Smooth muscle cell (in vitro differentiated cells): Measurements from ENCODE around the gene CACNA2D1. TPM values are rescaled to one million over a fixed set of nuclear protein-coding genes. Genes with fewer than 3 reads are reported as not detected.

Experiments used
- DNase-seq: peaks from one replicate; lab custom pipeline; 2025; ENCODE audit not compliant: unreplicated experiment; lab: John Stamatoyannopoulos, UW
- H2AFZ ChIP-seq: fragments of 200-600 bp; sonication (generic); 2 replicates; pipeline ENCODE4 v1.6.0; 2016; ENCODE audit warnings: antibody characterized with exemption, low read depth, mild to moderate bottlenecking
- H3F3A ChIP-seq: fragments of 200-600 bp; sonication (generic); 2 replicates; pipeline ENCODE4 v1.6.0; 2017; ENCODE audit warnings: antibody characterized with exemption, low read depth
- H3K27ac ChIP-seq: fragments of 200-600 bp; sonication (generic); 2 replicates; pipeline ENCODE4 v1.5.1; 2016; ENCODE audit warnings: low read depth, mild to moderate bottlenecking
- H3K27me3 ChIP-seq: fragments of 200-600 bp; sonication (generic); 2 replicates; pipeline ENCODE4 v1.6.1; 2016; ENCODE audit warnings: low read depth, mild to moderate bottlenecking
- H3K36me3 ChIP-seq: fragments of 200-600 bp; sonication (generic); 2 replicates; pipeline ENCODE4 v1.5.1; 2016; ENCODE audit warnings: low read depth
- H3K4me1 ChIP-seq: fragments of 200-600 bp; sonication (generic); 2 replicates; pipeline ENCODE4 v1.5.1; 2016; ENCODE audit warnings: low read depth
- H3K4me2 ChIP-seq: fragments of 200-600 bp; sonication (generic); 2 replicates; pipeline ENCODE4 v1.6.0; 2016; ENCODE audit warnings: mild to moderate bottlenecking
- H3K4me3 ChIP-seq: fragments of 200-600 bp; sonication (generic); 2 replicates; pipeline ENCODE4 v1.5.1; 2016; ENCODE audit warnings: mild to moderate bottlenecking
- H3K79me2 ChIP-seq: fragments of 200-600 bp; sonication (generic); 2 replicates; pipeline ENCODE4 v1.6.0; 2016; ENCODE audit warnings: low read depth, mild to moderate bottlenecking
- H3K9ac ChIP-seq: fragments of 200-600 bp; sonication (generic); 2 replicates; pipeline ENCODE4 v1.6.0; 2016; ENCODE audit warnings: low read depth
- H3K9me3 ChIP-seq: fragments of 200-600 bp; sonication (generic); replicated peaks from 2 replicates; pipeline ENCODE4 v1.5.1; 2016; ENCODE audit warnings: low read depth
- H4K20me1 ChIP-seq: fragments of 200-600 bp; sonication (generic); 2 replicates; pipeline ENCODE4 v1.6.0; 2016; ENCODE audit warnings: low read depth
- CTCF ChIP-seq: fragments of 200-600 bp; sonication (generic); IDR thresholded peaks from 2 replicates; pipeline ENCODE4 v1.5.1; 2017; ENCODE audit warnings: borderline replicate concordance, mild to moderate bottlenecking, antibody characterized with exemption; ENCODE audit not compliant: insufficient read depth, poor library complexity, severe bottlenecking
- WGBS: methylation state at CpG from one replicate; pipeline ENCODE4 v1.1.7; 2016; ENCODE audit warnings: low lambda C conversion rate; 5-methylcytosine and 5-hydroxymethylcytosine counted together
- polyA plus RNA-seq: library from polyadenylated mRNA; unstranded; fragments of >200 nt; fragmentation: Nextera tagmentation; extraction: Ambion mirVana; gene quantifications from 2 replicates; pipeline ENCODE4 v1.2.1, GENCODE V29; 2016
- total RNA-seq: library from RNA; depleted of rRNA; stranded (reverse); fragments of >200 nt; gene quantifications from 2 replicates; pipeline ENCODE4 v1.2.3, GENCODE V29; 2014

CACNA2D1 gene
- total and polyA plus RNA-seq, 2 experiments from 2014 or later, result 4.1 to 39.3 TPM

DNA sequence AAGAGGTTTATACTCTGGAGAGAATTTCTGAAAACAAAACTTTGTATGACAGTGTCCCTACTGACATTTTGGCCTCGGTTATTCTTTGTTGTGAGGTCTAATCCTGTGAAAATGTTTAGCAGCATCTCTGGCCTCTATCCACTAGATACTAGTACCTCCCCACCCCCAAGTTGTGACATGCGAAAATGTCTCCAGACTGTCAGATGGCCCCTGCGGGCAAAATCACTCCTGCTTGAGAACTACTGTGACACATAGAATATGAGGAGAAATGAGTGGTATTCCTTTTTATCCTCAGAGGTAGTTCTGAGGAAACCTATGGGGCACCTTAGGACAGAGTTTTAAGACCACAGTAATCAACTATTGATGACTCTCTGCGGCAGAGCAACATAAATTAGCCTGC is 358.5 kb downstream of the CACNA2D1 start:
- no peak overlapping the region for H3K9ac ChIP-seq
- H3K36me3 ChIP-seq, result no peaks in the 10 kb centered on the region
- no peaks in the 10 kb centered on the region for H4K20me1 ChIP-seq
- no peak overlapping the region for H3K4me3 ChIP-seq
- no peak overlapping the region for H2AFZ ChIP-seq
- H3K9me3 ChIP-seq, result no peaks in the 10 kb centered on the region
- no peak for DNase-seq
- no peaks in the 10 kb centered on the region for H3K4me1 ChIP-seq
- no peak for TF ChIP-seq CTCF
- no peaks in the 10 kb centered on the region for H3F3A ChIP-seq
- H3K4me2 ChIP-seq, result no peak overlapping the region
- 86% methylated on average over 4 of the region's 4 CpGs for WGBS
- no peak overlapping the region for H3K27ac ChIP-seq
- no peaks in the 10 kb centered on the region for H3K27me3 ChIP-seq
- H3K79me2 ChIP-seq, result no peaks in the 10 kb centered on the region

GRCh38 chr7:82081644-82082224 is 361.8 kb downstream of the CACNA2D1 start:
- H4K20me1 ChIP-seq, result no peaks in the 10 kb centered on the region
- no peak for DNase-seq
- H2AFZ ChIP-seq, result no peak overlapping the region
- no peaks in the 10 kb centered on the region for H3K36me3 ChIP-seq
- no peak overlapping the region for H3K4me2 ChIP-seq
- no peak overlapping the region for H3K27ac ChIP-seq
- no peaks in the 10 kb centered on the region for H3K4me1 ChIP-seq
- no peaks in the 10 kb centered on the region for H3K27me3 ChIP-seq
- no peaks in the 10 kb centered on the region for H3F3A ChIP-seq
- WGBS, result 96% methylated on average over 12 of the region's 12 CpGs
- TF ChIP-seq CTCF, result no peak
- H3K9ac ChIP-seq, result no peak overlapping the region
- no peaks in the 10 kb centered on the region for H3K9me3 ChIP-seq
- no peak overlapping the region for H3K4me3 ChIP-seq
- H3K79me2 ChIP-seq, result no peaks in the 10 kb centered on the region

DNA sequence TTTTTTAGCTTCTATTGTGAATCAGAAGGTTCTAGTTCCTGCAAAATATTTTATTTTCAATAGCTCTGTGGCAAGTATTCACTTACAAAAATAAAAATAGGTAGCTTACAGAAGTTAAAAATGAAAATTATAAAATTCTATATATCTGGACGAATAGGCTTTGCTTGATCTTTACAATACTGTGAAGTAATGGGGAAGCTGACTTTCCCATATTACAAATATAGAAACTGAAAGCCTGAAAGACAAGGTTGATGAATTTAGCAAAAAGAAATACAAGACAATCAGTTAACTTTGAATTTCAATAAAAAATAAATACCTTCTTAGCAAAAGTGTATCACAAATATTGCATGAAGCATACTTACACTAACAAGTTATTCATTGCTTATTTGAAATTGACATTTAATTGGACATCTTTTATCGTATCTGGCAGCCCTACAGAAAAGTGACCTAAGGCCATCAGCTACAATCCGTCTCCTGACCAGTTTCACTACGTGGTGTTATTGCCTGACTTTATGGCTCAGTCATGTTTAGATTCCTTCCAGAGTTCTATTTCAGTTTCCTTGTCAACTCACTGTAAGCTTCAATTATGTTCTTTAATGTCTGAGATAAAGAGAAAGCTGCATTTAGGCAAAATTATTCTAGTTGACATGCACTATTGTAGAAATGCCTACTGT is 363.2 kb downstream of the CACNA2D1 start:
- Histone ChIP-seq H3K4me3 (no peak overlapping the region), H2AFZ (no peak overlapping the region), H3F3A (no peaks in the 10 kb centered on the region), H3K4me2 (no peak overlapping the region), H4K20me1 (no peaks in the 10 kb centered on the region), H3K27ac (no peak overlapping the region), H3K79me2 (no peaks in the 10 kb centered on the region), H3K27me3 (no peaks in the 10 kb centered on the region), H3K9ac (no peak overlapping the region), H3K36me3 (no peaks in the 10 kb centered on the region), H3K9me3 (no peaks in the 10 kb centered on the region), H3K4me1 (no peaks in the 10 kb centered on the region)
- WGBS, result 67% methylated on average over 4 of the region's 4 CpGs
- DNase-seq, result no peak
- no peak for TF ChIP-seq CTCF

- no peaks in the 10 kb centered on the region for H3F3A ChIP-seq
- no peak overlapping the region for H3K4me3 ChIP-seq
- no peaks in the 10 kb centered on the region for H3K79me2 ChIP-seq
- TF ChIP-seq CTCF, result no peak
- H3K36me3 ChIP-seq, result no peaks in the 10 kb centered on the region
- no peak overlapping the region for H3K27ac ChIP-seq
- no peak for DNase-seq
- no peaks in the 10 kb centered on the region for H4K20me1 ChIP-seq
- 97% methylated on average over 8 of the region's 8 CpGs for WGBS
- no peak overlapping the region for H2AFZ ChIP-seq
- H3K4me2 ChIP-seq, result no peak overlapping the region
- H3K9ac ChIP-seq, result no peak overlapping the region
- H3K4me1 ChIP-seq, result no peaks in the 10 kb centered on the region
- no peaks in the 10 kb centered on the region for H3K27me3 ChIP-seq
- H3K9me3 ChIP-seq, result no peaks in the 10 kb centered on the region
These were observed 364.1 kb downstream of the CACNA2D1 start for GRCh38 chr7:82079527-82079926.
